HepG2 (cell line): ENCODE results near the gene SPNS2. TPM values are rescaled to one million over a fixed set of nuclear protein-coding genes. Genes with fewer than 3 reads are reported as not detected.
A peak's percentile ranks its signal among the peaks of the same experiment; 100 is the strongest.

Source experiments
- ATAC-seq: fragments of 200-7000 bp; cut with Tn5 transposase; 3 replicates; pipeline ENCODE4 v1.9.1; 2020; ENCODE audit warnings: mild to moderate bottlenecking, moderate library complexity
- BruUV-seq: library from RNA; stranded (reverse); fragments of 400-500 nt; replicated peaks from 2 replicates; lab custom pipeline; 2021; lab: Mats Ljungman, UMichigan
- CTCF ChIA-PET: fragments of 300-600 bp; formaldehyde crosslinking; extraction: SDS; loops from one replicate; lab custom pipeline; 2021; ENCODE audit warnings: low total read pairs, inconsistent platforms, low intra/inter-chr PET ratio; lab: Yijun Ruan, JAX
- POLR2A ChIA-PET: fragments of 350-600 bp; sonication (Branson Sonifier 250); formaldehyde crosslinking; loops from one replicate; lab custom pipeline; 2020; ENCODE audit warnings: antibody characterized with exemption, inconsistent platforms; lab: Yijun Ruan, JAX
- DNase-seq: peaks from one replicate; pipeline ENCODE4 v3.0.0-alpha.2; 2015; ENCODE audit warnings: low spot score
- FAIRE-seq: peaks from 3 replicates; lab custom pipeline; 2011; peaks lifted over from hg19 to GRCh38; lab: Jason Lieb, UNC
- H2AFZ ChIP-seq: one replicate; pipeline ENCODE4 v1.6.1; 2011; ENCODE audit warnings: low read length, inconsistent platforms
- H3K27ac ChIP-seq: fragments of 300-600 bp; 3 replicates; pipeline ENCODE4 v1.8.0; 2011; ENCODE audit warnings: mixed run types, mild to moderate bottlenecking, mixed read lengths, low read length, inconsistent platforms; ENCODE audit not compliant: insufficient read depth; ENCODE audit errors: extremely low read length
- H3K27me3 ChIP-seq, 2 experiments: fragments of 200-600 bp in 1 of 2; 2 replicates in 1 of 2; 3 replicates in 1 of 2; pipeline versions ENCODE4 v1.6.0 to v1.8.0; 2011; ENCODE audit warnings: low read length in 2 of 2, mild to moderate bottlenecking in 2 of 2, moderate library complexity in 2 of 2, inconsistent platforms in 1 of 2; ENCODE audit not compliant: insufficient read depth in 2 of 2, control insufficient read depth in 1 of 2
- H3K36me3 ChIP-seq, 2 experiments: fragments of 200-600 bp in 1 of 2; replicated peaks in 1 of 2; 2 replicates in 1 of 2; 3 replicates in 1 of 2; pipeline versions ENCODE4 v1.5.1 to v1.8.0; 2011; ENCODE audit warnings: low read length in 2 of 2, inconsistent platforms in 1 of 2; ENCODE audit not compliant: insufficient read depth in 2 of 2, control insufficient read depth in 1 of 2
- H3K4me1 ChIP-seq: 2 replicates; pipeline ENCODE4 v1.5.1; 2012; ENCODE audit warnings: low read length, inconsistent platforms; ENCODE audit not compliant: insufficient read depth
- H3K4me2 ChIP-seq: 2 replicates; pipeline ENCODE4 v1.6.0; 2011; ENCODE audit warnings: low read depth, low read length, inconsistent platforms
- H3K4me3 ChIP-seq, 3 experiments: fragments of 200-600 bp in 1 of 3; sonication (generic), shearing (Covaris generic) in 1 of 3; replicated peaks in 1 of 3; 2 replicates each; pipeline ENCODE4 v1.5.1; 2011 to 2016; ENCODE audit warnings: low read length in 3 of 3, inconsistent platforms in 2 of 3, low read depth in 2 of 3, mild to moderate bottlenecking in 2 of 3, control low read depth in 1 of 3, mixed read lengths in 1 of 3; ENCODE audit not compliant: insufficient read depth in 1 of 3
- H3K79me2 ChIP-seq: one replicate; pipeline ENCODE4 v1.6.1; 2011; ENCODE audit warnings: low read length, inconsistent platforms; ENCODE audit not compliant: insufficient read depth
- H3K9ac ChIP-seq: 2 replicates; pipeline ENCODE4 v1.6.0; 2011; ENCODE audit warnings: mild to moderate bottlenecking, low read depth, low read length, inconsistent platforms; ENCODE audit not compliant: insufficient read depth
- H3K9me3 ChIP-seq: 2 replicates; pipeline ENCODE4 v1.5.1; 2012; ENCODE audit warnings: mild to moderate bottlenecking, low read length
- H4K20me1 ChIP-seq: 2 replicates; pipeline ENCODE4 v1.6.0; 2011; ENCODE audit warnings: inconsistent platforms, mild to moderate bottlenecking, low read length, moderate library complexity; ENCODE audit not compliant: insufficient read depth
- AGO2 ChIP-seq: fragments of 200-400 bp; formaldehyde crosslinking; optimal IDR thresholded peaks from 2 replicates; pipeline ENCODE3; 2017; ENCODE audit warnings: mild to moderate bottlenecking, low read depth, low read length, moderate library complexity
- JUNB ChIP-seq: sonication (generic); formaldehyde crosslinking; IDR thresholded peaks from 2 replicates; pipeline ENCODE4 v1.8.0; 2022; ENCODE audit warnings: missing genetic modification reagents, mild to moderate bottlenecking, borderline replicate concordance
- RBFOX2 ChIP-seq: fragments of 200-400 bp; formaldehyde crosslinking; IDR thresholded peaks from 2 replicates; pipeline ENCODE4 v1.6.1; 2017; ENCODE audit warnings: low read depth, mild to moderate bottlenecking, low read length
- ZBTB4 ChIP-seq: sonication (generic); formaldehyde crosslinking; IDR thresholded peaks from 2 replicates; pipeline ENCODE4 v1.4.0; 2020; ENCODE audit warnings: missing genetic modification reagents, mild to moderate bottlenecking, borderline replicate concordance
- WGBS: methylation state at CpG from one replicate; pipeline ENCODE4 v1.1.6; 2017; ENCODE audit warnings: low lambda C conversion rate; 5-methylcytosine and 5-hydroxymethylcytosine counted together
- in situ Hi-C: cut with HindIII; loops from 2 replicates; pipeline ENCODE4 v1.10.0; 2017; ENCODE audit warnings: low pct_unique_long_range_greater_than_20kb; ENCODE audit not compliant: extremely low pct_ligation_motif_present
- intact Hi-C: fragments of 100-400 bp; cut with micrococcal nuclease; formaldehyde crosslinking; loops from one replicate; pipeline ENCODE4 v1.10.0; 2022; ENCODE audit not compliant: unreplicated experiment
- polyA plus RNA-seq, 8 experiments: library from polyadenylated mRNA; depleted of rRNA in 3 of 8; stranded (reverse) in 7 of 8; unstranded in 1 of 8; fragments of >200 nt; fragmentation: Illumina TruSeq in 4 of 8; extraction: Trizol in 4 of 8; gene quantifications; 2 replicates each; pipeline versions ENCODE4 v1.2.1 to v1.2.3, GENCODE V29; 2011 to 2016; ENCODE audit warnings: low read depth in 4 of 8, missing spikeins in 1 of 8, mixed read lengths in 1 of 8; ENCODE audit not compliant: insufficient read depth in 1 of 8
- total RNA-seq, 5 experiments: library from RNA; depleted of rRNA; stranded (reverse); fragments of >200 nt; fragmentation: Illumina TruSeq; extraction: Trizol; gene quantifications; 2 replicates each; pipeline ENCODE4 v1.2.3, GENCODE V29; 2016; ENCODE audit warnings: low read depth in 1 of 5
- TF ChIP-seq, protein P1 (sequence below): sonication (generic); formaldehyde crosslinking; IDR thresholded peaks from 2 replicates; pipeline ENCODE4 v1.4.0; 2020; ENCODE audit warnings: mild to moderate bottlenecking, missing genetic modification reagents

Gene SPNS2
- total and polyA plus RNA-seq, 2 of the 13 experiments (the other 11 are each of a cell fraction or from before 2014, with no cell fraction given) = 0.01 TPM; not detected in 1

- no peaks in the 10 kb centered on the region for H4K20me1 ChIP-seq
- no peak overlapping the region for H2AFZ ChIP-seq
- H3K4me1 ChIP-seq = peaks cover 14% of the 10 kb centered on the region
- DNase-seq (no peak), ATAC-seq (no peak), FAIRE-seq (no peak)
- no peak overlapping the region for H3K9ac ChIP-seq
- in situ Hi-C loops = loop anchor here (10.0 kb wide), 1 partner anchor 345 kb away; the partner anchor contains the start of gene C17orf107
- ChIA-PET POLR2A (no interaction called here), CTCF (no interaction called here)
- no TSS peak for BruUV-seq
- 99% methylated on average over 14 of the region's 25 CpGs for WGBS
- TF ChIP-seq JUNB = no peak
- TF ChIP-seq RBFOX2 = peak; percentile 50; the same call in 1 of the 2 replicates
- TF ChIP-seq AGO2 = peak; percentile 80
- TF ChIP-seq, protein P1, sequence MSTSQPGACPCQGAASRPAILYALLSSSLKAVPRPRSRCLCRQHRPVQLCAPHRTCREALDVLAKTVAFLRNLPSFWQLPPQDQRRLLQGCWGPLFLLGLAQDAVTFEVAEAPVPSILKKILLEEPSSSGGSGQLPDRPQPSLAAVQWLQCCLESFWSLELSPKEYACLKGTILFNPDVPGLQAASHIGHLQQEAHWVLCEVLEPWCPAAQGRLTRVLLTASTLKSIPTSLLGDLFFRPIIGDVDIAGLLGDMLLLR = no peak
- no peak for TF ChIP-seq ZBTB4 (CRISPR knock-in tag)
- H3K9me3 ChIP-seq = no peaks in the 10 kb centered on the region
- no peak overlapping the region for H3K4me2 ChIP-seq
- no peak overlapping the region for H3K4me3 ChIP-seq
- peaks cover 43 to 80% of the 10 kb centered on the region in 2 experiments for H3K36me3 ChIP-seq
- no peak overlapping the region for H3K27ac ChIP-seq
- peaks cover 14% of the 10 kb centered on the region for H3K79me2 ChIP-seq
- H3K27me3 ChIP-seq = no peaks in the 10 kb centered on the region
- intact Hi-C loops = no loop called here
Measured at GRCh38 chr17:4549781-4550533, 51.3 kb downstream of the SPNS2 start.
